IMR-90 (cell line): ENCODE data around the gene FPR3. TPM values are rescaled to one million over a fixed set of nuclear protein-coding genes. Genes with fewer than 3 reads are reported as not detected.

Source experiments
- ATAC-seq: fragments of 200-7000 bp; cut with Tn5 transposase; 2 replicates; pipeline ENCODE4 v1.9.1; 2020; ENCODE audit warnings: low read depth, mild to moderate bottlenecking, moderate library complexity
- BruUV-seq: library from RNA; stranded (reverse); fragments of 400-500 nt; replicated peaks from 2 replicates; lab custom pipeline; 2021; lab: Mats Ljungman, UMichigan
- CTCF ChIA-PET: fragments of 300-600 bp; formaldehyde crosslinking; extraction: SDS; loops from one replicate; lab custom pipeline; 2021; ENCODE audit warnings: antibody characterized with exemption; lab: Yijun Ruan, JAX
- POLR2A ChIA-PET: fragments of 300-600 bp; sonication (Branson Sonifier 250); formaldehyde crosslinking; loops from one replicate; lab custom pipeline; 2022; ENCODE audit warnings: antibody characterized with exemption; ENCODE audit not compliant: unreplicated experiment; lab: Charles Lee
- DNase-seq: peaks from one replicate; pipeline ENCODE4 v3.0.0; 2013
- H2AFZ ChIP-seq: replicated peaks from 2 replicates; pipeline ENCODE3; 2013; ENCODE audit warnings: low read length, mild to moderate bottlenecking; ENCODE audit not compliant: poor library complexity
- H2AK5ac ChIP-seq: 2 replicates; pipeline ENCODE4 v1.6.1; 2013; ENCODE audit warnings: low read depth, low read length, inconsistent platforms
- H2AK9ac ChIP-seq: replicated peaks from 2 replicates; pipeline ENCODE3; 2013; ENCODE audit warnings: mild to moderate bottlenecking, low read depth, low read length, moderate library complexity; ENCODE audit not compliant: poor library complexity
- H2BK120ac ChIP-seq: 2 replicates; pipeline ENCODE4 v1.6.1; 2013; ENCODE audit warnings: low read depth, low read length, inconsistent platforms
- H2BK15ac ChIP-seq: 3 replicates; pipeline ENCODE4 v1.6.1; 2013; ENCODE audit warnings: low read depth, low read length, inconsistent platforms
- H2BK20ac ChIP-seq: 2 replicates; pipeline ENCODE4 v1.6.1; 2013; ENCODE audit warnings: low read depth, mild to moderate bottlenecking, inconsistent platforms, low read length, moderate library complexity
- H2BK5ac ChIP-seq: 2 replicates; pipeline ENCODE4 v1.6.1; 2013; ENCODE audit warnings: mild to moderate bottlenecking, low read depth, low read length, inconsistent platforms; ENCODE audit not compliant: poor library complexity, severe bottlenecking
- H3K14ac ChIP-seq: replicated peaks from 2 replicates; pipeline ENCODE4 v1.6.1; 2013; ENCODE audit warnings: low read depth, low read length, inconsistent platforms
- H3K18ac ChIP-seq: 2 replicates; pipeline ENCODE4 v1.6.1; 2013; ENCODE audit warnings: low read depth, low read length, control low read depth
- H3K23ac ChIP-seq: 2 replicates; pipeline ENCODE4 v1.6.1; 2013; ENCODE audit warnings: low read depth, low read length, inconsistent platforms
- H3K27ac ChIP-seq: 2 replicates; pipeline ENCODE4 v1.5.1; 2013; ENCODE audit warnings: mild to moderate bottlenecking, control low read depth, low read length; ENCODE audit not compliant: insufficient read depth
- H3K27me3 ChIP-seq: 2 replicates; pipeline ENCODE4 v1.6.1; 2013; ENCODE audit warnings: low read length; ENCODE audit not compliant: control insufficient read depth, insufficient read depth
- H3K36me3 ChIP-seq: 2 replicates; pipeline ENCODE4 v1.6.1; 2013; ENCODE audit warnings: low read length, mixed read lengths; ENCODE audit not compliant: control insufficient read depth, insufficient read depth
- H3K4ac ChIP-seq: 2 replicates; pipeline ENCODE4 v1.6.1; 2013; ENCODE audit warnings: low read depth, low read length, inconsistent platforms
- H3K4me1 ChIP-seq: 2 replicates; pipeline ENCODE4 v1.6.1; 2013; ENCODE audit warnings: low read length, mixed read lengths; ENCODE audit not compliant: control insufficient read depth, insufficient read depth
- H3K4me2 ChIP-seq: 2 replicates; pipeline ENCODE4 v1.6.1; 2013; ENCODE audit warnings: low read depth, mild to moderate bottlenecking, control low read depth, low read length, moderate library complexity
- H3K4me3 ChIP-seq: 2 replicates; pipeline ENCODE4 v1.5.1; 2013; ENCODE audit warnings: low read depth, mild to moderate bottlenecking, control low read depth, low read length, moderate library complexity; ENCODE audit not compliant: insufficient read depth
- H3K56ac ChIP-seq: 2 replicates; pipeline ENCODE4 v1.6.1; 2013; ENCODE audit warnings: low read length, inconsistent platforms; ENCODE audit not compliant: insufficient read depth; ENCODE audit errors: extremely low read depth
- H3K79me1 ChIP-seq, 2 experiments: 2 replicates each; pipeline ENCODE4 v1.6.1; 2013; ENCODE audit warnings: low read length in 2 of 2, inconsistent platforms in 1 of 2, low read depth in 1 of 2
- H3K9ac ChIP-seq: 2 replicates; pipeline ENCODE4 v1.6.1; 2013; ENCODE audit warnings: low read depth, low read length, control low read depth
- H3K9me1 ChIP-seq: 2 replicates; pipeline ENCODE4 v1.6.1; 2013; ENCODE audit warnings: low read length, inconsistent platforms; ENCODE audit not compliant: insufficient read depth
- H3K9me3 ChIP-seq: 2 replicates; pipeline ENCODE4 v1.6.1; 2013; ENCODE audit warnings: low read length; ENCODE audit not compliant: control insufficient read depth, insufficient read depth
- H4K20me1 ChIP-seq: 2 replicates; pipeline ENCODE4 v1.6.1; 2013; ENCODE audit warnings: low read length, inconsistent platforms; ENCODE audit not compliant: insufficient read depth
- H4K5ac ChIP-seq: 2 replicates; pipeline ENCODE4 v1.6.1; 2013; ENCODE audit warnings: mild to moderate bottlenecking, low read depth, low read length, control low read depth
- H4K8ac ChIP-seq, 2 experiments: 2 replicates each; pipeline ENCODE4 v1.6.1; 2013; ENCODE audit warnings: low read depth in 2 of 2, low read length in 2 of 2, control low read depth in 1 of 2, inconsistent platforms in 1 of 2
- H4K91ac ChIP-seq: 2 replicates; pipeline ENCODE4 v1.6.1; 2013; ENCODE audit warnings: low read depth, low read length, inconsistent platforms; ENCODE audit not compliant: insufficient read depth
- CEBPB ChIP-seq: IDR thresholded peaks from 2 replicates; pipeline ENCODE4 v1.6.1; 2012; ENCODE audit warnings: low read depth, low read length, improper control_type of control experiment
- MXI1 ChIP-seq: IDR thresholded peaks from 2 replicates; pipeline ENCODE4 v1.6.1; 2012; ENCODE audit warnings: low read depth, mild to moderate bottlenecking, low read length, moderate library complexity, borderline replicate concordance
- RFX5 ChIP-seq: IDR thresholded peaks from 2 replicates; pipeline ENCODE4 v1.8.0; 2012; ENCODE audit warnings: low read depth, mild to moderate bottlenecking, low read length, moderate library complexity
- WGBS, 2 experiments: methylation state at CpG; one replicate each; pipeline versions ENCODE4 v1.1.5 to v1.1.7; 2013; ENCODE audit warnings: missing lambda C conversion rate in 2 of 2; ENCODE audit not compliant: insufficient read length in 1 of 2; ENCODE audit errors: extremely low coverage in 2 of 2; 5-methylcytosine and 5-hydroxymethylcytosine counted together
- dilution Hi-C: fragments of 300-500 bp; cut with HindIII; formaldehyde crosslinking; loops from one replicate; pipeline ENCODE4 v1.14.3; 2018; ENCODE audit warnings: low sequenced_read_pairs; ENCODE audit not compliant: unreplicated experiment
- in situ Hi-C: fragments of 300-500 bp; cut with MboI; formaldehyde crosslinking; loops from 3 replicates; pipeline ENCODE4 v1.14.3; 2019; ENCODE audit warnings: low sequenced_read_pairs, inconsistent platforms, mixed read lengths
- intact Hi-C: fragments of 100-400 bp; cut with micrococcal nuclease; formaldehyde crosslinking; loops from 2 replicates; pipeline ENCODE4 v1.10.0; 2022
- polyA plus RNA-seq, 3 experiments: library from polyadenylated mRNA; depleted of rRNA; stranded (reverse); fragments of >200 nt; gene quantifications; 2 replicates each; pipeline ENCODE4 v1.2.3, GENCODE V29; 2012; ENCODE audit warnings: low replicate concordance in 1 of 3
- total RNA-seq: library from RNA; depleted of rRNA; stranded (reverse); fragments of >200 nt; gene quantifications from 2 replicates; pipeline ENCODE4 v1.2.3, GENCODE V29; 2012
- TF ChIP-seq, protein P1 (sequence below): fragments of 150-350 bp; IDR thresholded peaks from 2 replicates; pipeline ENCODE4 v1.6.1; 2016; ENCODE audit warnings: low read depth, mild to moderate bottlenecking, low read length, moderate library complexity, borderline replicate concordance

Gene FPR3
- total and polyA plus RNA-seq, 2 of the 4 experiments (the other 2 are of a cell fraction): not detected

- dilution Hi-C loops: no loop called here
These were observed 5.0 kb downstream of the FPR3 start for GRCh38 chr19:51799774-51800472.

More at GRCh38 chr19:51799774-51800472, 5.0 kb downstream of the FPR3 start:
- ATAC-seq (no peak), DNase-seq (no peak)
- Histone ChIP-seq H3K9ac (no peak overlapping the region), H2BK20ac (no peak overlapping the region), H4K20me1 (no peaks in the 10 kb centered on the region), H2BK120ac (no peak overlapping the region), H3K9me3 (no peaks in the 10 kb centered on the region), H3K56ac (no peak overlapping the region), H3K4ac (no peak overlapping the region), H3K79me1 (no peaks in the 10 kb centered on the region), H2BK5ac (peak overlapping the region; percentile 25), H3K14ac (no peak overlapping the region), H3K4me2 (no peak overlapping the region), H4K91ac (no peak overlapping the region; the same call in 1 of the 2 replicates), H2AK9ac (peak overlapping the region; percentile 70), H3K4me3 (no peak overlapping the region), H3K23ac (no peak overlapping the region), H4K8ac (no peak overlapping the region), H2BK15ac (no peak overlapping the region), H3K9me1 (no peaks in the 10 kb centered on the region), H3K36me3 (no peaks in the 10 kb centered on the region), H3K27me3 (no peaks in the 10 kb centered on the region), H3K27ac (no peak overlapping the region), H2AFZ (peak overlapping the region; percentile 44), H2AK5ac (no peak overlapping the region), H3K4me1 (peaks cover 5% of the 10 kb centered on the region), H4K5ac (no peak overlapping the region), H3K18ac (no peak overlapping the region)
- 0% methylated on average over 1 of the region's 13 CpGs; no CpG with 5 or more reads in 1 of the 2 experiments for WGBS, 2 experiments
- intact Hi-C loops: no loop called here
- ChIA-PET POLR2A (no interaction called here), CTCF (interaction anchor here (0.5 to 1.3 kb wide), 2 partner anchors 22 to 335 kb away, joined by 3 to 4 read pairs; no protein-coding TSS in a partner anchor)
- BruUV-seq: no TSS peak
- no peak for TF ChIP-seq MXI1
- TF ChIP-seq, protein P1, sequence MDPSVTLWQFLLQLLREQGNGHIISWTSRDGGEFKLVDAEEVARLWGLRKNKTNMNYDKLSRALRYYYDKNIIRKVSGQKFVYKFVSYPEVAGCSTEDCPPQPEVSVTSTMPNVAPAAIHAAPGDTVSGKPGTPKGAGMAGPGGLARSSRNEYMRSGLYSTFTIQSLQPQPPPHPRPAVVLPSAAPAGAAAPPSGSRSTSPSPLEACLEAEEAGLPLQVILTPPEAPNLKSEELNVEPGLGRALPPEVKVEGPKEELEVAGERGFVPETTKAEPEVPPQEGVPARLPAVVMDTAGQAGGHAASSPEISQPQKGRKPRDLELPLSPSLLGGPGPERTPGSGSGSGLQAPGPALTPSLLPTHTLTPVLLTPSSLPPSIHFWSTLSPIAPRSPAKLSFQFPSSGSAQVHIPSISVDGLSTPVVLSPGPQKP: no peak
- no peak for TF ChIP-seq CEBPB
- TF ChIP-seq RFX5: no peak
- in situ Hi-C loops: no loop called here
